Loucy (cell line): ENCODE measurements around the gene DNM2.

Source experiments
- EZH2phosphoT487 ChIP-seq: fragments of 200-600 bp; IDR thresholded peaks from 2 replicates; pipeline ENCODE4 v1.6.1; 2018; ENCODE audit warnings: antibody characterized with exemption, mild to moderate bottlenecking, moderate library complexity, borderline replicate concordance
- TF ChIP-seq, protein P1 (sequence below): fragments of 200-600 bp; sonication (generic); conservative IDR thresholded peaks from 2 replicates; pipeline ENCODE4 v1.5.1; 2014; ENCODE audit warnings: mild to moderate bottlenecking, antibody characterized with exemption, low read length

DNA sequence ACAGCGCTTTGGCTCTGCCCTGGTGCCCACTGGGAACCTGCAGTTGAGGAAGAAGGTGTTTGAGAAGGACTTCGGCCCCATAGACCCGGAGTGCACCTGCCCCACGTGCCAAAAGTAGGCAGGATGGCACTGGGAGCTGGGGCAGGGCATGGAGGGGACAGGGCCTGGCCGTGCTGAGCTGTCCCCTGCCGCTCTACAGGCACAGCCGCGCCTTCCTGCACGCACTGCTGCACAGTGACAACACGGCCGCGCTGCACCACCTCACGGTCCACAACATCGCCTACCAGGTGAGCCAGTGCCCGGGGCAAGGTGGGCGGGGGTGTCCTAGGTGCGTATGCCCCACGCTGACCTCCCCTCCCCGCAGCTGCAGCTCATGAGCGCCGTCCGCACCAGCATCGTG lies 5.1 kb upstream of the DNM2 start:
- TF ChIP-seq, protein P1, sequence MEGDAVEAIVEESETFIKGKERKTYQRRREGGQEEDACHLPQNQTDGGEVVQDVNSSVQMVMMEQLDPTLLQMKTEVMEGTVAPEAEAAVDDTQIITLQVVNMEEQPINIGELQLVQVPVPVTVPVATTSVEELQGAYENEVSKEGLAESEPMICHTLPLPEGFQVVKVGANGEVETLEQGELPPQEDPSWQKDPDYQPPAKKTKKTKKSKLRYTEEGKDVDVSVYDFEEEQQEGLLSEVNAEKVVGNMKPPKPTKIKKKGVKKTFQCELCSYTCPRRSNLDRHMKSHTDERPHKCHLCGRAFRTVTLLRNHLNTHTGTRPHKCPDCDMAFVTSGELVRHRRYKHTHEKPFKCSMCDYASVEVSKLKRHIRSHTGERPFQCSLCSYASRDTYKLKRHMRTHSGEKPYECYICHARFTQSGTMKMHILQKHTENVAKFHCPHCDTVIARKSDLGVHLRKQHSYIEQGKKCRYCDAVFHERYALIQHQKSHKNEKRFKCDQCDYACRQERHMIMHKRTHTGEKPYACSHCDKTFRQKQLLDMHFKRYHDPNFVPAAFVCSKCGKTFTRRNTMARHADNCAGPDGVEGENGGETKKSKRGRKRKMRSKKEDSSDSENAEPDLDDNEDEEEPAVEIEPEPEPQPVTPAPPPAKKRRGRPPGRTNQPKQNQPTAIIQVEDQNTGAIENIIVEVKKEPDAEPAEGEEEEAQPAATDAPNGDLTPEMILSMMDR: no peak
- TF ChIP-seq EZH2phosphoT487: no peak
